ENCODE measurements around the gene TREM2. TPM values are rescaled to one million over a fixed set of nuclear protein-coding genes. Genes with fewer than 3 reads are reported as not detected.
A peak's percentile ranks its signal among the peaks of the same experiment; 100 is the strongest.

Gene TREM2
- total RNA-seq, 1 donor from 2014 or later, result not detected

- Mint-ChIP-seq H3K36me3 (ENCODE audit: low read depth) (peaks cover 2% of the 10 kb centered on the region), H3K27ac (ENCODE audit: unreplicated experiment) (no peak overlapping the region), H3K27me3 (ENCODE audit: low read depth) (peaks cover 26% of the 10 kb centered on the region), H3K4me3 (ENCODE audit: unreplicated experiment) (no peak overlapping the region), H3K4me1 (ENCODE audit: low read depth) (no peaks in the 10 kb centered on the region), H3K9me3 (ENCODE audit: low read depth) (peaks cover 10% of the 10 kb centered on the region)
- no peak for DNase-seq (ENCODE audit: low spot score)
- no peak for TF ChIP-seq CTCF (IDR thresholded peaks at IDR 0.05)
Measured at GRCh38 chr6:41187924-41188886, 25.3 kb upstream of the TREM2 start.

GRCh38 chr6:41186031-41186562, 23.2 kb upstream of the TREM2 start:
- Mint-ChIP-seq H3K36me3 (ENCODE audit: low read depth) (peaks cover 2% of the 10 kb centered on the region), H3K27ac (ENCODE audit: unreplicated experiment) (no peak overlapping the region), H3K27me3 (ENCODE audit: low read depth) (peaks cover 24% of the 10 kb centered on the region), H3K4me3 (ENCODE audit: unreplicated experiment) (no peak overlapping the region), H3K4me1 (ENCODE audit: low read depth) (no peaks in the 10 kb centered on the region), H3K9me3 (ENCODE audit: low read depth) (peaks cover 10% of the 10 kb centered on the region)
- no peak for DNase-seq (ENCODE audit: low spot score)
- no peak for TF ChIP-seq CTCF (IDR thresholded peaks at IDR 0.05)

DNA sequence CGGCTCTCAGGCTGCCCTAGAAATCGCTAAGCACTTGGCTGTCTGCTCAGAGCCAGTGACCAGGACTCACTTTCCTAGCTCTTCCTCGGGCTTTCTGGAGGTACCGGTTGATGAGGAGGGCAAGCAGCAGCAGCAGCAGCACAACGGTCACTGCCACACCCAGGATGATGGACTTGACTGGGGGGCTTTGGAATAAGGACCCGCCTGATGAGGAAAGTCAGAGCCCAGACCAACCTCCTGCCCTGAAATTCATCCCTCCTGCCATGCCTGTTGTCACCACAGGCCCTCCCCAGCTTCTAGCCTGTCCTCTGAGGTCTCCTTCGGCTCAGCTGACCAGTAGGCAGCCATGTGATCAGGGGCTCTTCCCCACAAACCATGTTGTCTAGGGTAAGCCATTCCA, 21.8 kb upstream of the TREM2 start:
- Mint-ChIP-seq H3K4me1 (ENCODE audit: low read depth) (no peaks in the 10 kb centered on the region), H3K9me3 (ENCODE audit: low read depth) (peaks cover 5% of the 10 kb centered on the region), H3K36me3 (ENCODE audit: low read depth) (no peaks in the 10 kb centered on the region), H3K4me3 (ENCODE audit: unreplicated experiment) (no peak overlapping the region), H3K27me3 (ENCODE audit: low read depth) (peaks cover 26% of the 10 kb centered on the region), H3K27ac (ENCODE audit: unreplicated experiment) (no peak overlapping the region)
- TF ChIP-seq CTCF (IDR thresholded peaks at IDR 0.05), result no peak
- DNase-seq (ENCODE audit: low spot score), result no peak

- no peaks in the 10 kb centered on the region for H3K9me3 Mint-ChIP-seq (ENCODE audit: low read depth)
- no peaks in the 10 kb centered on the region for H3K36me3 Mint-ChIP-seq (ENCODE audit: low read depth)
- TF ChIP-seq CTCF (IDR thresholded peaks at IDR 0.05), result peak; percentile 80
- DNase-seq (ENCODE audit: low spot score), result no peak
- peaks cover 28% of the 10 kb centered on the region for H3K27me3 Mint-ChIP-seq (ENCODE audit: low read depth)
- H3K4me3 Mint-ChIP-seq (ENCODE audit: unreplicated experiment), result no peak overlapping the region
- no peaks in the 10 kb centered on the region for H3K4me1 Mint-ChIP-seq (ENCODE audit: low read depth)
- H3K27ac Mint-ChIP-seq (ENCODE audit: unreplicated experiment), result no peak overlapping the region
Measured at GRCh38 chr6:41182069-41183034, 19.4 kb upstream of the TREM2 start.

DNA sequence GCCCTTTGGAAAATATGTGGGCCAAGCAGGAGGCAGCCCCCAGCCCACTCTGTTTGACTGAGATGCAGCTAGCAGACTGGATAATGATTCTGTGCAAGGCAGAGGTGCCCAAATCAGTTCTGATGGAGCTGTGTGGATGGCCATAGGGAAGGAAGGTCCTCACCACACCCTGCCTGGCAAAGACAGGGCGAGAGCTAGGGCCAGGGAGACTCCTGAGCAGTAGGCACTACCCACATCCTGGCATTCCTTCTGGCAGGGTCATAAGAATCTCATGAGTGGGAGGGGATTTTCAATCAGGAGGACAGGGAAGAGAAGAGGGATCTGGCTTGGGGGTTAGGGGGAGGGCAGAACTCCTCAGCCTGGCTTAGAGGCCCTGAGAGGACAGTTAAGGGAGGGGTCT, 18.6 kb upstream of the TREM2 start:
- Mint-ChIP-seq H3K27ac (ENCODE audit: unreplicated experiment) (no peak overlapping the region), H3K36me3 (ENCODE audit: low read depth) (no peaks in the 10 kb centered on the region), H3K4me1 (ENCODE audit: low read depth) (no peaks in the 10 kb centered on the region), H3K4me3 (ENCODE audit: unreplicated experiment) (no peak overlapping the region), H3K9me3 (ENCODE audit: low read depth) (no peaks in the 10 kb centered on the region), H3K27me3 (ENCODE audit: low read depth) (peaks cover 34% of the 10 kb centered on the region)
- DNase-seq (ENCODE audit: low spot score), result no peak
- TF ChIP-seq CTCF (IDR thresholded peaks at IDR 0.05), result no peak

Data from chondrocyte (in vitro differentiated cells).